CD14-positive monocyte (primary cell): ENCODE results near the gene SPSB1. TPM values are rescaled to one million over a fixed set of nuclear protein-coding genes. Genes with fewer than 3 reads are reported as not detected.

Experiments
- DNase-seq, 3 donors: peaks; one replicate each; pipeline ENCODE4 v3.0.0-alpha.2; 2011 to 2022
- H2AFZ ChIP-seq: 2 replicates; pipeline ENCODE4 v1.6.0; 2012; ENCODE audit warnings: mild to moderate bottlenecking, low read depth, low read length, inconsistent platforms; ENCODE audit not compliant: insufficient read depth, poor library complexity, severe bottlenecking
- H3K27ac ChIP-seq, 2 donors: 1 replicate in 1 of 2; 2 replicates in 1 of 2; pipeline ENCODE4 v1.5.1; 2012 to 2013; ENCODE audit warnings: low read length in 2 of 2, control low read depth in 1 of 2, inconsistent platforms in 1 of 2, low read depth in 1 of 2, mild to moderate bottlenecking in 1 of 2
- H3K27me3 ChIP-seq, 2 donors: one replicate each; pipeline versions ENCODE4 v1.6.0 to v1.6.1; 2011 to 2013; ENCODE audit warnings: low read length in 2 of 2; ENCODE audit not compliant: control insufficient read depth in 2 of 2, insufficient read depth in 2 of 2
- H3K36me3 ChIP-seq, 2 donors: replicated peaks in 1 of 2; 1 replicate in 1 of 2; 2 replicates in 1 of 2; pipeline versions ENCODE4 v1.5.1 to v1.6.1; 2012 to 2013; ENCODE audit warnings: low read length in 2 of 2, control low read depth in 1 of 2, inconsistent platforms in 1 of 2, mild to moderate bottlenecking in 1 of 2; ENCODE audit not compliant: insufficient read depth in 2 of 2, control insufficient read depth in 1 of 2
- H3K4me1 ChIP-seq, 2 donors: 1 replicate in 1 of 2; 2 replicates in 1 of 2; pipeline versions ENCODE4 v1.5.1 to v1.6.1; 2012 to 2013; ENCODE audit warnings: low read length in 2 of 2, control low read depth in 1 of 2, inconsistent platforms in 1 of 2, mild to moderate bottlenecking in 1 of 2, moderate library complexity in 1 of 2; ENCODE audit not compliant: insufficient read depth in 2 of 2, control insufficient read depth in 1 of 2
- H3K4me2 ChIP-seq: replicated peaks from 2 replicates; pipeline ENCODE3; 2012; ENCODE audit warnings: low read length, moderate library complexity, mild to moderate bottlenecking; ENCODE audit not compliant: poor library complexity, severe bottlenecking; ENCODE audit errors: extremely low read depth
- H3K4me3 ChIP-seq, 3 experiments: fragments of 200-600 bp in 1 of 3; sonication (generic) in 1 of 3; replicated peaks in 1 of 3; 1 replicate in 2 of 3; 2 replicates in 1 of 3; pipeline ENCODE4 v1.5.1; 2011 to 2013; ENCODE audit warnings: low read length in 3 of 3, mild to moderate bottlenecking in 3 of 3, control low read depth in 2 of 3, low read depth in 2 of 3, inconsistent platforms in 1 of 3, moderate library complexity in 1 of 3
- H3K79me2 ChIP-seq: 2 replicates; pipeline ENCODE4 v1.6.0; 2012; ENCODE audit warnings: mild to moderate bottlenecking, control low read depth, inconsistent platforms, low read length, moderate library complexity; ENCODE audit not compliant: insufficient read depth
- H3K9ac ChIP-seq: 2 replicates; pipeline ENCODE4 v1.6.0; 2017; ENCODE audit warnings: low read length, mild to moderate bottlenecking; ENCODE audit not compliant: insufficient read depth, poor library complexity, severe bottlenecking
- H3K9me3 ChIP-seq, 2 donors: replicated peaks in 1 of 2; 1 replicate in 1 of 2; 2 replicates in 1 of 2; pipeline versions ENCODE4 v1.5.1 to v1.6.1; 2012 to 2013; ENCODE audit warnings: low read length in 2 of 2, control low read depth in 1 of 2; ENCODE audit not compliant: control insufficient read depth in 1 of 2, insufficient read depth in 1 of 2
- H4K20me1 ChIP-seq: 2 replicates; pipeline ENCODE4 v1.6.0; 2012; ENCODE audit warnings: mild to moderate bottlenecking, low read length, control low read depth, moderate library complexity; ENCODE audit not compliant: insufficient read depth
- H3K27ac Mint-ChIP-seq, 7 donors: one replicate each; pipeline ENCODE4 v1.8.0; 2020; ENCODE audit warnings: mild to moderate bottlenecking in 7 of 7, mixed read lengths in 7 of 7, moderate library complexity in 6 of 7, inconsistent platforms in 2 of 7
- H3K27me3 Mint-ChIP-seq, 3 donors: one replicate each; pipeline ENCODE4 v1.8.0; 2021 to 2022; ENCODE audit warnings: low read depth in 3 of 3, mild to moderate bottlenecking in 3 of 3, mixed read lengths in 3 of 3, moderate library complexity in 3 of 3, inconsistent platforms in 1 of 3
- H3K36me3 Mint-ChIP-seq, 2 donors: one replicate each; pipeline ENCODE4 v1.8.0; 2020; ENCODE audit warnings: mixed read lengths in 2 of 2, inconsistent platforms in 1 of 2, mild to moderate bottlenecking in 1 of 2
- H3K4me1 Mint-ChIP-seq: one replicate; pipeline ENCODE4 v1.8.0; 2020; ENCODE audit warnings: mild to moderate bottlenecking, mixed read lengths
- H3K4me3 Mint-ChIP-seq, 2 donors: one replicate each; pipeline ENCODE4 v1.8.0; 2020; ENCODE audit warnings: mild to moderate bottlenecking in 2 of 2, mixed read lengths in 2 of 2, moderate library complexity in 1 of 2
- H3K9me3 Mint-ChIP-seq, 7 donors: one replicate each; pipeline ENCODE4 v1.8.0; 2020 to 2022; ENCODE audit warnings: mixed read lengths in 7 of 7, mild to moderate bottlenecking in 6 of 7, moderate library complexity in 6 of 7, inconsistent platforms in 2 of 7
- CTCF ChIP-seq: fragments of 200-600 bp; IDR thresholded peaks from one replicate; pipeline ENCODE4 v1.8.0; 2022; ENCODE audit warnings: antibody characterized with exemption, mild to moderate bottlenecking
- WGBS: methylation state at CpG from one replicate; pipeline ENCODE4 v1.1.5; 2013; ENCODE audit warnings: missing lambda C conversion rate; ENCODE audit not compliant: insufficient coverage; 5-methylcytosine and 5-hydroxymethylcytosine counted together
- intact Hi-C, 2 donors: fragments of 100-400 bp; cut with micrococcal nuclease; formaldehyde crosslinking; loops; one replicate each; pipeline versions ENCODE4 v1.15.0 to v1.15.1; 2023
- polyA plus RNA-seq, 3 donors: library from polyadenylated mRNA; depleted of rRNA in 1 of 3; unstranded in 2 of 3; stranded (reverse) in 1 of 3; fragments of 300-500 nt in 2 of 3; fragments of >200 nt in 1 of 3; fragmentation: Illumina TruSeq in 2 of 3; gene quantifications; 1 replicate in 2 of 3; 2 replicates in 1 of 3; pipeline ENCODE4 v1.2.3, GENCODE V29; 2012 to 2021

Gene SPSB1
- polyA plus RNA-seq, 3 donors, result 0.15 to 1.2 (median 0.29) TPM

GRCh38 chr1:9265968-9266367 lies 26.7 kb upstream of the SPSB1 start:
- H3K9ac ChIP-seq, result no peak overlapping the region
- H3K4me3 ChIP-seq, result no peak overlapping the region
- no peaks in the 10 kb centered on the region for H3K79me2 ChIP-seq
- 87% methylated on average over 9 of the region's 12 CpGs for WGBS
- no peak overlapping the region for H2AFZ ChIP-seq
- no peak overlapping the region for H3K27ac Mint-ChIP-seq
- H3K4me1 Mint-ChIP-seq, result peaks cover 5% of the 10 kb centered on the region
- H3K4me2 ChIP-seq, result no peak overlapping the region
- peaks cover 16% of the 10 kb centered on the region for H4K20me1 ChIP-seq
- TF ChIP-seq CTCF, result no peak
- no peak overlapping the region for H3K4me3 Mint-ChIP-seq
- no peaks in the 10 kb centered on the region for H3K4me1 ChIP-seq
- H3K27ac ChIP-seq, result no peak overlapping the region
- H3K9me3 Mint-ChIP-seq, result peaks cover 0 to 2% (median 0%) of the 10 kb centered on the region in 7 donors
- H3K36me3 Mint-ChIP-seq, result peaks cover 58 to 78% of the 10 kb centered on the region in 2 donors
- peaks cover 38 to 73% of the 10 kb centered on the region in 2 donors for H3K36me3 ChIP-seq
- intact Hi-C loops, result loop anchor here in 1 of 2 donors (5.0 kb wide), 1 partner anchor 226 kb away; no protein-coding TSS in a partner anchor
- DNase-seq, result no peak
- no peaks in the 10 kb centered on the region for H3K27me3 ChIP-seq
- no peaks in the 10 kb centered on the region for H3K27me3 Mint-ChIP-seq
- H3K9me3 ChIP-seq, result no peaks in the 10 kb centered on the region

DNA sequence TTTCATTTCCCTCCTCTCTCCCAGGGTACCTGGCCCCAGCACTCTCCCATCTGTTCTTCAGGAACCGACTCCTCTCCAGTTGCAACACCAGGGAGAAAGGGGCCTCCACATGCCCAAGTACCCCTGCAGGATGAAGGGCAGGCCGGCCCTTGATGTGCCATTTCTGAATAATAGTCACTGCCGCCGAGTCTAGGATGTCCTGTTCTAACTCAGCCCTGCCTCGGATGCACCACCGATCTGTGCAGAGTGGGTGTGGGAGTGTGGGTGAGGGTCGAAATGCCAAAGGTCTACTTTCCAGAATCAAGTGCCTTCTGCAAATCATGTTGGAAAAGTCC lies 25.4 kb upstream of the SPSB1 start:
- Mint-ChIP-seq H3K27ac (peak overlapping the region in 1 of 7 donors; percentile 41), H3K4me3 (no peak overlapping the region)
- H3K4me2 ChIP-seq, result no peak overlapping the region

More for the DNA sequence above, 25.4 kb upstream of the SPSB1 start:
- Histone ChIP-seq H3K4me3 (no peak overlapping the region), H3K36me3 (peaks cover 31 to 62% of the 10 kb centered on the region in 2 donors), H2AFZ (no peak overlapping the region), H4K20me1 (peaks cover 16% of the 10 kb centered on the region), H3K4me1 (no peaks in the 10 kb centered on the region), H3K9ac (no peak overlapping the region), H3K27ac (no peak overlapping the region), H3K79me2 (no peaks in the 10 kb centered on the region), H3K9me3 (no peaks in the 10 kb centered on the region), H3K27me3 (no peaks in the 10 kb centered on the region)
- intact Hi-C loops, result loop anchor here (1.0 to 5.0 kb wide), 2 partner anchors 224 to 225 kb away; no protein-coding TSS in a partner anchor
- TF ChIP-seq CTCF, result peak; percentile 62
- no peak for DNase-seq
- H3K4me1 Mint-ChIP-seq, result peaks cover 3% of the 10 kb centered on the region
- peaks cover 0 to 2% (median 0%) of the 10 kb centered on the region in 7 donors for H3K9me3 Mint-ChIP-seq
- WGBS, result 90% methylated on average over 3 of the region's 7 CpGs
- peaks cover 54 to 75% of the 10 kb centered on the region in 2 donors for H3K36me3 Mint-ChIP-seq
- peaks cover 0 to 1% (median 1%) of the 10 kb centered on the region in 3 donors for H3K27me3 Mint-ChIP-seq
